GM18870 (cell line): ENCODE measurements around the gene RFC2.
A peak's percentile ranks its signal among the peaks of the same experiment; 100 is the strongest.
"Not testable (repeated sequence)": the region's sequence is repeated elsewhere in the genome, so short reads cannot be mapped to it uniquely, and the experiment has no call there.

Experiments used
- ATAC-seq: cut with Tn5 transposase; IDR thresholded peaks from one replicate; pipeline ENCODE4 v1.9.1; 2021; ENCODE audit warnings: moderate library complexity; ENCODE audit not compliant: unreplicated experiment

The RFC2 gene

GRCh38 chr7:74283858-74284447, 29.8 kb upstream of the RFC2 start:
- ATAC-seq = no peak

GRCh38 chr7:74282748-74283459, 28.7 kb upstream of the RFC2 start:
- no peak for ATAC-seq

- ATAC-seq = no peak
Observed at GRCh38 chr7:74280985-74281384, 26.8 kb upstream of the RFC2 start.

- ATAC-seq = no peak
Observed at GRCh38 chr7:74277636-74278035, 23.4 kb upstream of the RFC2 start.

GRCh38 chr7:74275401-74275881, 21.2 kb upstream of the RFC2 start:
- ATAC-seq = no peak

GRCh38 chr7:74272305-74273038, 18.3 kb upstream of the RFC2 start:
- peak; percentile 66 for ATAC-seq

- no peak for ATAC-seq
Observed at GRCh38 chr7:74271742-74272141, 17.5 kb upstream of the RFC2 start.

- no peak for ATAC-seq
Observed at GRCh38 chr7:74269757-74270277, 15.6 kb upstream of the RFC2 start.

- ATAC-seq = no peak
Observed at GRCh38 chr7:74267756-74268565, 13.8 kb upstream of the RFC2 start.

GRCh38 chr7:74266191-74266963, 12.2 kb upstream of the RFC2 start:
- ATAC-seq = no peak

- no peak for ATAC-seq
Observed at GRCh38 chr7:74263399-74264120, 9.4 kb upstream of the RFC2 start.

- no peak for ATAC-seq
Observed at GRCh38 chr7:74262639-74263398, 8.6 kb upstream of the RFC2 start.

- ATAC-seq = no peak
Observed at GRCh38 chr7:74258639-74259038, 4.4 kb upstream of the RFC2 start.

GRCh38 chr7:74256491-74257408, 2.6 kb upstream of the RFC2 start:
- no peak for ATAC-seq

- ATAC-seq = not testable (repeated sequence)
Observed at GRCh38 chr7:74255461-74255860, 1.3 kb upstream of the RFC2 start.

- ATAC-seq = no peak
Observed at GRCh38 chr7:74254858-74255379, 720 bp upstream of the RFC2 start.

- ATAC-seq = no peak
Observed at GRCh38 chr7:74253835-74254128, 417 bp downstream of the RFC2 start.

- no peak for ATAC-seq
Observed at GRCh38 chr7:74253331-74253730, 868 bp downstream of the RFC2 start.
